Measurements from ENCODE around the gene VPS26C.
"Not testable (repeated sequence)": the region's sequence is repeated elsewhere in the genome, so short reads cannot be mapped to it uniquely, and the experiment has no call there.

DNA sequence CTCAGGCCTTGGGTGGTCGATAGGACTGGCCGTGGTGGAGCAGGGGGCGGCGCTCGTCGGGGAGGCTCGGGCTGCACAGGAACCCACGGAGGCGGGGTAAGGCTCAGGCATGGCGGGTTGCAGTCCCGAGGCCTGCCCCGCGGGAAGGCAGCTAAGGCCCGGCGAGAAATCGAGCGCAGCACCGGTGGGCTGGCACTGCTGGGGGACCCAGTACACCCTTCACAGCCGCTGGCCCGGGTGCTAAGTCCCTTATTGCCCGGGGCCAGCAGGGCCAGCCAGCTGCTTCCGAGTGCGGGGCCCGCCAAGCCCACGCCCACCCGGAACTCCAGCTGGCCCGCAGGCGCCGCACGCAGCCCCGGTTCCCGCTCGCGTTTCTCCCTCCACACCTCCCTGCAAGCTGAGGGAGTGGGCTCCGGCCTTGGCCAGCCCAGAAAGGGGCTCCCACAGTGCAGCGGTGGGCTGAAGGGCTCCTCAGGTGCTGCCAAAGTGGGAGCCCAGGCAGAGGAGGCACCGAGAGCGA, 16.1 kb upstream of the VPS26C start:
- TF ChIP-seq, protein P1, sequence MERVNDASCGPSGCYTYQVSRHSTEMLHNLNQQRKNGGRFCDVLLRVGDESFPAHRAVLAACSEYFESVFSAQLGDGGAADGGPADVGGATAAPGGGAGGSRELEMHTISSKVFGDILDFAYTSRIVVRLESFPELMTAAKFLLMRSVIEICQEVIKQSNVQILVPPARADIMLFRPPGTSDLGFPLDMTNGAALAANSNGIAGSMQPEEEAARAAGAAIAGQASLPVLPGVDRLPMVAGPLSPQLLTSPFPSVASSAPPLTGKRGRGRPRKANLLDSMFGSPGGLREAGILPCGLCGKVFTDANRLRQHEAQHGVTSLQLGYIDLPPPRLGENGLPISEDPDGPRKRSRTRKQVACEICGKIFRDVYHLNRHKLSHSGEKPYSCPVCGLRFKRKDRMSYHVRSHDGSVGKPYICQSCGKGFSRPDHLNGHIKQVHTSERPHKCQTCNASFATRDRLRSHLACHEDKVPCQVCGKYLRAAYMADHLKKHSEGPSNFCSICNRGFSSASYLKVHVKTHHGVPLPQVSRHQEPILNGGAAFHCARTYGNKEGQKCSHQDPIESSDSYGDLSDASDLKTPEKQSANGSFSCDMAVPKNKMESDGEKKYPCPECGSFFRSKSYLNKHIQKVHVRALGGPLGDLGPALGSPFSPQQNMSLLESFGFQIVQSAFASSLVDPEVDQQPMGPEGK (CRISPR knock-in tag; IDR thresholded peaks at IDR 0.05; ENCODE audit: borderline replicate concordance): not testable (repeated sequence)
- not testable (repeated sequence) for TF ChIP-seq BACH2 (CRISPR knock-in tag; IDR thresholded peaks at IDR 0.05; ENCODE audit: borderline replicate concordance); ZFP3 (CRISPR knock-in tag; IDR thresholded peaks at IDR 0.05); GLIS3 (CRISPR knock-in tag; IDR thresholded peaks at IDR 0.05); OSR1 (CRISPR knock-in tag; IDR thresholded peaks at IDR 0.05)
